Fibroblast of lung (primary cell): ENCODE data around the gene ZNF37A. TPM values are rescaled to one million over a fixed set of nuclear protein-coding genes. Genes with fewer than 3 reads are reported as not detected.

Experiments used
- DNase-seq, 2 donors: peaks; one replicate each; pipeline versions ENCODE4 v3.0.0 to v3.0.0-alpha.2; 2010; ENCODE audit warnings: low read depth in 2 of 2
- H2AFZ ChIP-seq: 2 replicates; pipeline ENCODE4 v1.5.1; 2012; ENCODE audit warnings: low read length, control low read depth, inconsistent platforms
- H3K27ac ChIP-seq: 2 replicates; pipeline ENCODE4 v1.5.1; 2011; ENCODE audit warnings: low read length, control low read depth; ENCODE audit not compliant: insufficient read depth
- H3K27me3 ChIP-seq: 2 replicates; pipeline ENCODE4 v1.5.1; 2011; ENCODE audit warnings: mild to moderate bottlenecking, low read length; ENCODE audit not compliant: control insufficient read depth, insufficient read depth
- H3K36me3 ChIP-seq: 2 replicates; pipeline ENCODE4 v1.5.1; 2011; ENCODE audit warnings: low read length; ENCODE audit not compliant: control insufficient read depth, insufficient read depth
- H3K4me1 ChIP-seq: 2 replicates; pipeline ENCODE4 v1.5.1; 2011; ENCODE audit warnings: low read length; ENCODE audit not compliant: control insufficient read depth, insufficient read depth; ENCODE audit errors: extremely low read depth
- H3K4me2 ChIP-seq: 2 replicates; pipeline ENCODE4 v1.5.1; 2011; ENCODE audit warnings: low read length, control low read depth; ENCODE audit not compliant: insufficient read depth; ENCODE audit errors: extremely low read depth
- H3K4me3 ChIP-seq, 4 experiments: fragments of 200-600 bp in 1 of 4; sonication (generic) in 1 of 4; replicated peaks in 1 of 4; 2 replicates each; pipeline ENCODE4 v1.5.1; 2011 to 2016; ENCODE audit warnings: low read length in 4 of 4, low read depth in 3 of 4, mild to moderate bottlenecking in 3 of 4, control low read depth in 2 of 4, inconsistent platforms in 1 of 4, mixed read lengths in 1 of 4; ENCODE audit not compliant: insufficient read depth in 1 of 4; ENCODE audit errors: control extremely low read depth in 1 of 4
- H3K79me2 ChIP-seq: 2 replicates; pipeline ENCODE4 v1.5.1; 2012; ENCODE audit warnings: mild to moderate bottlenecking, low read length, inconsistent platforms; ENCODE audit not compliant: control insufficient read depth, insufficient read depth
- H3K9ac ChIP-seq: 2 replicates; pipeline ENCODE4 v1.5.1; 2011; ENCODE audit warnings: mild to moderate bottlenecking, low read length, control low read depth; ENCODE audit not compliant: insufficient read depth
- H3K9me3 ChIP-seq: 2 replicates; pipeline ENCODE4 v1.5.1; 2012; ENCODE audit warnings: low read depth, low read length; ENCODE audit not compliant: control insufficient read depth, insufficient read depth
- H4K20me1 ChIP-seq: 2 replicates; pipeline ENCODE4 v1.5.1; 2011; ENCODE audit warnings: low read length; ENCODE audit not compliant: control insufficient read depth, insufficient read depth; ENCODE audit errors: extremely low read depth
- CTCF ChIP-seq, 2 donors: IDR thresholded peaks in 1 of 2; conservative IDR thresholded peaks in 1 of 2; 1 replicate in 1 of 2; 2 replicates in 1 of 2; pipeline ENCODE4 v1.5.1; 2011 to 2012; ENCODE audit warnings: low read length in 2 of 2, control low read depth in 1 of 2, inconsistent platforms in 1 of 2, low read depth in 1 of 2, mild to moderate bottlenecking in 1 of 2
- EZH2 ChIP-seq: IDR thresholded peaks from 2 replicates; pipeline ENCODE4 v1.5.1; 2012; ENCODE audit warnings: low read length, control low read depth, mild to moderate bottlenecking; ENCODE audit errors: missing control alignments
- polyA plus RNA-seq, 2 donors: library from polyadenylated mRNA; depleted of rRNA in 1 of 2; stranded (reverse) in 1 of 2; unstranded in 1 of 2; fragments of >200 nt; gene quantifications; 2 replicates each; pipeline ENCODE4 v1.2.1, GENCODE V29; 2011 to 2012; ENCODE audit warnings: missing spikeins in 1 of 2
- total RNA-seq: library from RNA; depleted of rRNA; stranded (reverse); fragments of >200 nt; gene quantifications from 2 replicates; pipeline ENCODE4 v1.2.1, GENCODE V29; 2014

The ZNF37A gene
- total and polyA plus RNA-seq, 2 donors (not counting 1 experiment from before 2014, with no cell fraction given) = 9.7 to 20.3 TPM

- H4K20me1 ChIP-seq = no peaks in the 10 kb centered on the region
- no peaks in the 10 kb centered on the region for H3K4me1 ChIP-seq
- no peaks in the 10 kb centered on the region for H3K36me3 ChIP-seq
- H3K9ac ChIP-seq = no peak overlapping the region
- no peak for DNase-seq
- no peaks in the 10 kb centered on the region for H3K79me2 ChIP-seq
- no peak overlapping the region for H3K4me3 ChIP-seq
- no peaks in the 10 kb centered on the region for H3K27me3 ChIP-seq
- H3K9me3 ChIP-seq = no peaks in the 10 kb centered on the region
- no peak overlapping the region for H2AFZ ChIP-seq
- H3K4me2 ChIP-seq = no peak overlapping the region
- no peak overlapping the region for H3K27ac ChIP-seq
- no peak for TF ChIP-seq EZH2
- TF ChIP-seq CTCF (conservative IDR thresholded peaks at IDR 0.05 in 1 of 2, IDR thresholded peaks at IDR 0.05 in 1 of 2; ENCODE audit: low read depth in 1 of 2, low read length in 2 of 2) = no peak
Measured at GRCh38 chr10:38156416-38157269, 62.5 kb downstream of the ZNF37A start.

- Histone ChIP-seq H2AFZ (no peak overlapping the region), H3K36me3 (no peaks in the 10 kb centered on the region), H3K9ac (no peak overlapping the region), H3K27me3 (no peaks in the 10 kb centered on the region), H3K4me1 (no peaks in the 10 kb centered on the region), H3K79me2 (no peaks in the 10 kb centered on the region), H4K20me1 (no peaks in the 10 kb centered on the region), H3K27ac (no peak overlapping the region), H3K4me2 (no peak overlapping the region), H3K9me3 (no peaks in the 10 kb centered on the region), H3K4me3 (no peak overlapping the region)
- DNase-seq = no peak
- TF ChIP-seq EZH2 = no peak
- TF ChIP-seq CTCF (conservative IDR thresholded peaks at IDR 0.05 in 1 of 2, IDR thresholded peaks at IDR 0.05 in 1 of 2; ENCODE audit: low read depth in 1 of 2, low read length in 2 of 2) = no peak
Measured at GRCh38 chr10:38157270-38157685, 63.1 kb downstream of the ZNF37A start.

- no peaks in the 10 kb centered on the region for H3K9me3 ChIP-seq
- no peaks in the 10 kb centered on the region for H3K4me1 ChIP-seq
- H3K4me2 ChIP-seq = no peak overlapping the region
- no peak overlapping the region for H2AFZ ChIP-seq
- no peaks in the 10 kb centered on the region for H3K27me3 ChIP-seq
- DNase-seq = no peak
- TF ChIP-seq CTCF (conservative IDR thresholded peaks at IDR 0.05 in 1 of 2, IDR thresholded peaks at IDR 0.05 in 1 of 2; ENCODE audit: low read depth in 1 of 2, low read length in 2 of 2) = no peak
- TF ChIP-seq EZH2 = no peak
- no peak overlapping the region for H3K27ac ChIP-seq
- no peaks in the 10 kb centered on the region for H4K20me1 ChIP-seq
- H3K79me2 ChIP-seq = no peaks in the 10 kb centered on the region
- H3K9ac ChIP-seq = no peak overlapping the region
- H3K4me3 ChIP-seq = no peak overlapping the region
- H3K36me3 ChIP-seq = no peaks in the 10 kb centered on the region
Measured at GRCh38 chr10:38159004-38159403, 64.9 kb downstream of the ZNF37A start.
